ENCODE measurements around the gene TSPAN18. TPM values are rescaled to one million over a fixed set of nuclear protein-coding genes. Genes with fewer than 3 reads are reported as not detected.

The TSPAN18 gene
- total and polyA plus RNA-seq, 8 donors, result 0.69 to 2.7 (median 1.5) TPM

- ATAC-seq (no peak), DNase-seq (no peak), FAIRE-seq (no peak)
- intact Hi-C loops (cut with DNase I), result no loop called here
- TF ChIP-seq CTCF (IDR thresholded peaks at IDR 0.05), result no peak
- no peaks in the 10 kb centered on the region for H3K4me1 ChIP-seq
- no peak overlapping the region for H3K27ac ChIP-seq
- no peaks in the 10 kb centered on the region for H3K27me3 ChIP-seq
- H3K9me3 ChIP-seq, result no peaks in the 10 kb centered on the region
- H3K36me3 ChIP-seq, result no peaks in the 10 kb centered on the region
- WGBS, 2 donors, result 82 to 88% methylated on average over 12 of the region's 12 CpGs
- H3K4me3 ChIP-seq, result no peak overlapping the region
Observed at GRCh38 chr11:44694443-44694842, 32.3 kb upstream of the TSPAN18 start.

GRCh38 chr11:44695169-44695833, 31.5 kb upstream of the TSPAN18 start:
- TF ChIP-seq CTCF (IDR thresholded peaks at IDR 0.05), result no peak
- Histone ChIP-seq H3K27me3 (no peaks in the 10 kb centered on the region), H3K36me3 (no peaks in the 10 kb centered on the region), H3K4me3 (no peak overlapping the region), H3K9me3 (no peaks in the 10 kb centered on the region), H3K27ac (no peak overlapping the region), H3K4me1 (no peaks in the 10 kb centered on the region)
- WGBS, 2 donors, result 70 to 71% methylated on average over 4 of the region's 4 CpGs
- DNase-seq (no peak), ATAC-seq (no peak), FAIRE-seq (no peak)
- intact Hi-C loops (cut with DNase I), result no loop called here

GRCh38 chr11:44698252-44698912, 28.4 kb upstream of the TSPAN18 start:
- DNase-seq, result no peak
- no peak for TF ChIP-seq CTCF (IDR thresholded peaks at IDR 0.05)
- Histone ChIP-seq H3K9me3 (no peaks in the 10 kb centered on the region), H3K4me1 (no peaks in the 10 kb centered on the region), H3K4me3 (no peak overlapping the region), H3K36me3 (no peaks in the 10 kb centered on the region), H3K27ac (no peak overlapping the region), H3K27me3 (no peaks in the 10 kb centered on the region)
- no peak for FAIRE-seq
- intact Hi-C loops (cut with DNase I), result no loop called here
- no peak for ATAC-seq
- 65 to 81% methylated on average over 13 of the region's 13 CpGs for WGBS, 2 donors

- no peak for TF ChIP-seq CTCF (IDR thresholded peaks at IDR 0.05)
- Histone ChIP-seq H3K36me3 (no peaks in the 10 kb centered on the region), H3K4me3 (no peak overlapping the region), H3K27me3 (no peaks in the 10 kb centered on the region), H3K4me1 (no peaks in the 10 kb centered on the region), H3K27ac (no peak overlapping the region), H3K9me3 (no peaks in the 10 kb centered on the region)
- intact Hi-C loops (cut with DNase I), result no loop called here
- no peak for FAIRE-seq
- 43 to 60% methylated on average over 12 of the region's 12 CpGs for WGBS, 2 donors
- DNase-seq, result peak in 1 of 6 donors; percentile 31
- no peak for ATAC-seq
Observed at GRCh38 chr11:44699497-44700408, 27.0 kb upstream of the TSPAN18 start.

Data from pancreas (tissue), 10 donors.